ENCODE results near the gene FGA.

The FGA gene

DNA sequence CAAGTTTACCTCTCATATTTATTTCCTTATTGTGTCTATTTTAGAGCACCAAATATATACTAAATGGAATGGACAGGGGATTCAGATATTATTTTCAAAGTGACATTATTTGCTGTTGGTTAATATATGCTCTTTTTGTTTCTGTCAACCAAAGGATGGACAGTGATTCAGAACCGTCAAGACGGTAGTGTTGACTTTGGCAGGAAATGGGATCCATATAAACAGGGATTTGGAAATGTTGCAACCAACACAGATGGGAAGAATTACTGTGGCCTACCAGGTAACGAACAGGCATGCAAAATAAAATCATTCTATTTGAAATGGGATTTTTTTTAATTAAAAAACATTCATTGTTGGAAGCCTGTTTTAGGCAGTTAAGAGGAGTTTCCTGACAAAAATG, 21.5 kb downstream of the FGA start:
- TF ChIP-seq, protein P1, sequence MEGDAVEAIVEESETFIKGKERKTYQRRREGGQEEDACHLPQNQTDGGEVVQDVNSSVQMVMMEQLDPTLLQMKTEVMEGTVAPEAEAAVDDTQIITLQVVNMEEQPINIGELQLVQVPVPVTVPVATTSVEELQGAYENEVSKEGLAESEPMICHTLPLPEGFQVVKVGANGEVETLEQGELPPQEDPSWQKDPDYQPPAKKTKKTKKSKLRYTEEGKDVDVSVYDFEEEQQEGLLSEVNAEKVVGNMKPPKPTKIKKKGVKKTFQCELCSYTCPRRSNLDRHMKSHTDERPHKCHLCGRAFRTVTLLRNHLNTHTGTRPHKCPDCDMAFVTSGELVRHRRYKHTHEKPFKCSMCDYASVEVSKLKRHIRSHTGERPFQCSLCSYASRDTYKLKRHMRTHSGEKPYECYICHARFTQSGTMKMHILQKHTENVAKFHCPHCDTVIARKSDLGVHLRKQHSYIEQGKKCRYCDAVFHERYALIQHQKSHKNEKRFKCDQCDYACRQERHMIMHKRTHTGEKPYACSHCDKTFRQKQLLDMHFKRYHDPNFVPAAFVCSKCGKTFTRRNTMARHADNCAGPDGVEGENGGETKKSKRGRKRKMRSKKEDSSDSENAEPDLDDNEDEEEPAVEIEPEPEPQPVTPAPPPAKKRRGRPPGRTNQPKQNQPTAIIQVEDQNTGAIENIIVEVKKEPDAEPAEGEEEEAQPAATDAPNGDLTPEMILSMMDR (IDR thresholded peaks at IDR 0.05; ENCODE audit: unreplicated experiment in 3 of 3) = no peak
- H3K4me1 Mint-ChIP-seq = no peaks in the 10 kb centered on the region
- H3K4me3 Mint-ChIP-seq = no peak overlapping the region
- peaks cover 5% of the 10 kb centered on the region for H3K27me3 Mint-ChIP-seq (ENCODE audit: low read depth)
- no peaks in the 10 kb centered on the region for H3K36me3 Mint-ChIP-seq (ENCODE audit: low read depth)
- no peak overlapping the region for H3K27ac Mint-ChIP-seq
- H3K9me3 Mint-ChIP-seq = no peaks in the 10 kb centered on the region

- H3K9me3 Mint-ChIP-seq = no peaks in the 10 kb centered on the region
- no peak overlapping the region for H3K4me3 Mint-ChIP-seq
- no peaks in the 10 kb centered on the region for H3K4me1 Mint-ChIP-seq
- no peak overlapping the region for H3K27ac Mint-ChIP-seq
- H3K27me3 Mint-ChIP-seq (ENCODE audit: low read depth) = peaks cover 5% of the 10 kb centered on the region
- no peaks in the 10 kb centered on the region for H3K36me3 Mint-ChIP-seq (ENCODE audit: low read depth)
- TF ChIP-seq, protein P1 (IDR thresholded peaks at IDR 0.05; ENCODE audit: unreplicated experiment in 3 of 3) = no peak
These were observed 23.8 kb downstream of the FGA start for GRCh38 chr4:154566639-154567204.

- TF ChIP-seq, protein P1 (IDR thresholded peaks at IDR 0.05; ENCODE audit: unreplicated experiment in 3 of 3) = no peak
- Mint-ChIP-seq H3K27ac (no peak overlapping the region), H3K4me1 (no peaks in the 10 kb centered on the region), H3K4me3 (no peak overlapping the region), H3K36me3 (ENCODE audit: low read depth) (no peaks in the 10 kb centered on the region), H3K9me3 (no peaks in the 10 kb centered on the region), H3K27me3 (ENCODE audit: low read depth) (peaks cover 5% of the 10 kb centered on the region)
These were observed 24.8 kb downstream of the FGA start for GRCh38 chr4:154565704-154566103.

DNA sequence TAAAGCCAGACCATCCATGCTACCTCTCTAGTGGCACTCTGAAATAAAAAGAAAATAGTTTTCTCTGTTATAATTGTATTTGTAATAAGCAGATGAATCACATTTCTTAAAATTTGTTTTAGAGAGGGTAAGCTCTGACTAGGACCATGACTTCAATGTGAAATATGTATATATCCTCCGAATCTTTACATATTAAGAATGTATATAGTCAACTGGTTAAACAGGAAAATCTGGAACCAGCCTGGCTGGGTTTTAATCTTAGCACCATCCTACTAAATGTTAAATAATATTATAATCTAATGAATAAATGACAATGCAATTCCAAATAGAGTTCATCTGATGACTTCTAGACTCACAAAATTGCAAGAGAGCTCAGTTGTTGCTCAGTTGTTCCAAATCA, 26.2 kb downstream of the FGA start:
- H3K27ac Mint-ChIP-seq = no peak overlapping the region
- TF ChIP-seq, protein P1 (IDR thresholded peaks at IDR 0.05; ENCODE audit: unreplicated experiment in 3 of 3) = no peak

GRCh38 chr4:154562697-154563254, 27.8 kb downstream of the FGA start, which contains the start of gene FGB:
TSS of gene FGB (plus strand) at chr4:154563011. CDS start at chr4:154563019, 8 bp downstream.
- no peaks in the 10 kb centered on the region for H3K27me3 Mint-ChIP-seq (ENCODE audit: low read depth)
- H3K9me3 Mint-ChIP-seq = no peaks in the 10 kb centered on the region
- TF ChIP-seq, protein P1 (IDR thresholded peaks at IDR 0.05; ENCODE audit: unreplicated experiment in 3 of 3) = no peak
- H3K27ac Mint-ChIP-seq = peak within 1 kb of the TSS in 1 of 3 experiments; percentile 25
- no peaks in the 10 kb centered on the region for H3K36me3 Mint-ChIP-seq (ENCODE audit: low read depth)
- peak within 1 kb of the TSS in 1 of 3 experiments; percentile 69 for H3K4me3 Mint-ChIP-seq
- no peaks in the 10 kb centered on the region for H3K4me1 Mint-ChIP-seq

More for the DNA sequence above, 26.2 kb downstream of the FGA start:
- H3K9me3 Mint-ChIP-seq = no peaks in the 10 kb centered on the region
- no peaks in the 10 kb centered on the region for H3K36me3 Mint-ChIP-seq (ENCODE audit: low read depth)
- no peaks in the 10 kb centered on the region for H3K27me3 Mint-ChIP-seq (ENCODE audit: low read depth)
- no peaks in the 10 kb centered on the region for H3K4me1 Mint-ChIP-seq
- no peak overlapping the region for H3K4me3 Mint-ChIP-seq

DNA sequence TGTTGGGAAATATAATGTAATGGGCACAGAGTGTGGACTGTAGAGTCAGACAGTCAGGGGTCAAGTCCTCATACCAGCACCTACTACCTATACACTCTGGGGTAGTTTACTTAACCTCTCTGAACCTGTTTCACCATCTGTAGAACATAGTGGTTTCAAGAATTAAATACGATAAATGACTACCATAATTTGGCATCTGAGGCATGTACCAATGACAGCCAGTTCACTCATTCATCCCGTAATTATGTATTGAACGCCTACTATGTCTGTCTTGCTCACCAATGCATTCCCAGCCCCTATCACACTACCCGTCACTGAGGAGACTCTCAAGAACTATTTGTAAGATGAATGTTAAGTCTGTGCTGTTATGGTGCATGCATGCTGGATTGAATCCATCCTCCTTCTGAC, 29.7 kb downstream of the FGA start:
- Mint-ChIP-seq H3K9me3 (no peaks in the 10 kb centered on the region), H3K36me3 (ENCODE audit: low read depth) (no peaks in the 10 kb centered on the region)
- TF ChIP-seq, protein P1 (IDR thresholded peaks at IDR 0.05; ENCODE audit: unreplicated experiment in 3 of 3) = no peak

More for the DNA sequence above, 29.7 kb downstream of the FGA start:
- peak overlapping the region in 1 of 3 experiments; percentile 0 for H3K27ac Mint-ChIP-seq
- no peak overlapping the region for H3K4me3 Mint-ChIP-seq
- no peaks in the 10 kb centered on the region for H3K27me3 Mint-ChIP-seq (ENCODE audit: low read depth)
- no peaks in the 10 kb centered on the region for H3K4me1 Mint-ChIP-seq

All from nephron (organoid).